Nephron progenitor cell (in vitro differentiated cells): ENCODE measurements around the gene SLC27A1.

ENCODE experiments used
- DNase-seq: peaks from one replicate; pipeline ENCODE4 v3.0.0; 2021
- H3K27ac Mint-ChIP-seq: 2 replicates; pipeline ENCODE4 v1.8.0; 2021; ENCODE audit warnings: mild to moderate bottlenecking, moderate library complexity, mixed read lengths
- H3K27me3 Mint-ChIP-seq: 2 replicates; pipeline ENCODE4 v1.8.0; 2021; ENCODE audit warnings: mild to moderate bottlenecking, low read depth, mixed read lengths; ENCODE audit not compliant: poor library complexity
- H3K36me3 Mint-ChIP-seq: 2 replicates; pipeline ENCODE4 v1.8.0; 2021; ENCODE audit warnings: low read depth, mixed read lengths
- H3K4me1 Mint-ChIP-seq: 2 replicates; pipeline ENCODE4 v1.8.0; 2021; ENCODE audit warnings: mixed read lengths
- H3K4me3 Mint-ChIP-seq: 2 replicates; pipeline ENCODE4 v1.8.0; 2021; ENCODE audit warnings: mild to moderate bottlenecking, moderate library complexity, mixed read lengths
- H3K9me3 Mint-ChIP-seq: 2 replicates; pipeline ENCODE4 v1.8.0; 2021; ENCODE audit warnings: mild to moderate bottlenecking, moderate library complexity, mixed read lengths
- TF ChIP-seq, protein P1 (sequence below): fragments of 200-600 bp; sonication (generic); IDR thresholded peaks from 2 replicates; pipeline ENCODE4 v1.5.0; 2021; ENCODE audit warnings: antibody characterized with exemption

SLC27A1 gene

DNA sequence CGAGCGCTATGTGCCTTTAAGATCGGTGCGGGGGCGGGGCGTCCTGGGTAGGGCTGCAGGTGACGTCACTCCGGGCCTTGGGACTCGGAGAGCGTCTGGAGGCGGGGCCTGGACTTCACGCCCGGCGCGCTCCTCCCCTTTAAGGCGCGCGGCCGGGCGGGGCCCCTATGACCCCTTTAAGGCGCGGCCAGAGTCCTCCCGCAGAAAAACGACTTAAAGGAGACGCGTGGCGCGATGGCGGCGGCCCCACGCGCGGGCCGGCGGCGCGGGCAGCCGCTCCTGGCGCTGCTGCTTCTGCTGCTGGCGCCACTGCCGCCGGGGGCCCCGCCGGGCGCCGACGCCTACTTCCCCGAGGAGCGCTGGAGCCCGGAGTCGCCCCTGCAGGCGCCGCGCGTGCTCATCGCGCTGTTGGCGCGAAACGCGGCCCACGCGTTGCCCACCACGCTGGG is 85.2 kb downstream of the SLC27A1 start, which contains the start of gene COLGALT1:
Gene COLGALT1, plus strand, starts transcription at position 170 of the 449 bp plus-strand sequence. Its CDS starts 65 bp downstream, at position 235.
- Mint-ChIP-seq H3K9me3 (no peaks in the 10 kb centered on the region), H3K4me1 (peaks cover 31% of the 10 kb centered on the region), H3K36me3 (peaks cover 14% of the 10 kb centered on the region), H3K4me3 (peak within 1 kb of the TSS; percentile 84), H3K27ac (no peak within 1 kb of the TSS), H3K27me3 (peaks cover 3% of the 10 kb centered on the region)
- peak; percentile 100 for DNase-seq
- TF ChIP-seq, protein P1, sequence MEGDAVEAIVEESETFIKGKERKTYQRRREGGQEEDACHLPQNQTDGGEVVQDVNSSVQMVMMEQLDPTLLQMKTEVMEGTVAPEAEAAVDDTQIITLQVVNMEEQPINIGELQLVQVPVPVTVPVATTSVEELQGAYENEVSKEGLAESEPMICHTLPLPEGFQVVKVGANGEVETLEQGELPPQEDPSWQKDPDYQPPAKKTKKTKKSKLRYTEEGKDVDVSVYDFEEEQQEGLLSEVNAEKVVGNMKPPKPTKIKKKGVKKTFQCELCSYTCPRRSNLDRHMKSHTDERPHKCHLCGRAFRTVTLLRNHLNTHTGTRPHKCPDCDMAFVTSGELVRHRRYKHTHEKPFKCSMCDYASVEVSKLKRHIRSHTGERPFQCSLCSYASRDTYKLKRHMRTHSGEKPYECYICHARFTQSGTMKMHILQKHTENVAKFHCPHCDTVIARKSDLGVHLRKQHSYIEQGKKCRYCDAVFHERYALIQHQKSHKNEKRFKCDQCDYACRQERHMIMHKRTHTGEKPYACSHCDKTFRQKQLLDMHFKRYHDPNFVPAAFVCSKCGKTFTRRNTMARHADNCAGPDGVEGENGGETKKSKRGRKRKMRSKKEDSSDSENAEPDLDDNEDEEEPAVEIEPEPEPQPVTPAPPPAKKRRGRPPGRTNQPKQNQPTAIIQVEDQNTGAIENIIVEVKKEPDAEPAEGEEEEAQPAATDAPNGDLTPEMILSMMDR, result no peak
